WERI-Rb-1 (cell line): ENCODE results near the gene B3GALT5.
"Not testable (repeated sequence)": the region's sequence is repeated elsewhere in the genome, so short reads cannot be mapped to it uniquely, and the experiment has no call there.

Experiments
- DNase-seq: peaks from one replicate; pipeline ENCODE4 v3.0.0-alpha.2; 2020
- H3K27ac ChIP-seq: fragments of 250-450 bp; sonication (Bioruptor Pico); 2 replicates; pipeline ENCODE4 v1.5.1; 2020; ENCODE audit warnings: mild to moderate bottlenecking, moderate library complexity
- H3K27me3 ChIP-seq: fragments of 250-450 bp; sonication (Bioruptor Pico); 2 replicates; pipeline ENCODE4 v1.5.1; 2021; ENCODE audit warnings: mild to moderate bottlenecking, low read depth, moderate library complexity; ENCODE audit not compliant: insufficient read depth, severe bottlenecking
- H3K36me3 ChIP-seq: fragments of 250-450 bp; sonication (Bioruptor Pico); 2 replicates; pipeline ENCODE4 v1.5.1; 2020; ENCODE audit warnings: mild to moderate bottlenecking, moderate library complexity
- H3K4me3 ChIP-seq: 2 replicates; pipeline ENCODE4 v1.5.1; 2011; ENCODE audit warnings: low read depth, mild to moderate bottlenecking, control low read depth, low read length
- H3K9me3 ChIP-seq: fragments of 250-450 bp; sonication (Bioruptor Pico); 2 replicates; pipeline ENCODE4 v1.5.1; 2021; ENCODE audit warnings: mild to moderate bottlenecking, moderate library complexity; ENCODE audit not compliant: severe bottlenecking
- TF ChIP-seq, protein P1 (sequence below): IDR thresholded peaks from 2 replicates; pipeline ENCODE4 v1.5.1; 2011; ENCODE audit warnings: low read depth, mild to moderate bottlenecking, control low read depth, inconsistent platforms, low read length

The B3GALT5 gene

DNA sequence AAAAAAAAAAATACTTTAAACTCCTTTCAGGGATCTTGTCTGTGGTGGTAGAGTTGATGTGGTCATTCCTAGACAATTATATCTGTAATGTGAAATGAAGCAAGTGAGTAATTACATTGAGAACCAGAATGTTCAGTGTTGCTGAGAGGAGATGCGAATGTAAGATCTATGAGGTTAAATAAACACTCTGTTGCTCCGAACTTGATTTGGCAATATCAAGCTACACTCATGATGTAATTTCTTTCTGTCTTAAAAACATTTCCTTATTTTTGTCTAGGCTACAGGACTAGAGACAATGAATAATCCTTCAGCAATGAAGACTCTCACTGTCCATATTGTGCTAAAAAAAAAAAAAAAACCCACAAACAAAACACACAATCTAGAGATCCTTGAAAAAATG lies 69.1 kb downstream of the B3GALT5 start:
- Histone ChIP-seq H3K9me3 (peaks cover 2% of the 10 kb centered on the region), H3K27me3 (no peaks in the 10 kb centered on the region), H3K4me3 (no peak overlapping the region), H3K36me3 (no peaks in the 10 kb centered on the region), H3K27ac (no peak overlapping the region)
- DNase-seq = no peak
- TF ChIP-seq, protein P1, sequence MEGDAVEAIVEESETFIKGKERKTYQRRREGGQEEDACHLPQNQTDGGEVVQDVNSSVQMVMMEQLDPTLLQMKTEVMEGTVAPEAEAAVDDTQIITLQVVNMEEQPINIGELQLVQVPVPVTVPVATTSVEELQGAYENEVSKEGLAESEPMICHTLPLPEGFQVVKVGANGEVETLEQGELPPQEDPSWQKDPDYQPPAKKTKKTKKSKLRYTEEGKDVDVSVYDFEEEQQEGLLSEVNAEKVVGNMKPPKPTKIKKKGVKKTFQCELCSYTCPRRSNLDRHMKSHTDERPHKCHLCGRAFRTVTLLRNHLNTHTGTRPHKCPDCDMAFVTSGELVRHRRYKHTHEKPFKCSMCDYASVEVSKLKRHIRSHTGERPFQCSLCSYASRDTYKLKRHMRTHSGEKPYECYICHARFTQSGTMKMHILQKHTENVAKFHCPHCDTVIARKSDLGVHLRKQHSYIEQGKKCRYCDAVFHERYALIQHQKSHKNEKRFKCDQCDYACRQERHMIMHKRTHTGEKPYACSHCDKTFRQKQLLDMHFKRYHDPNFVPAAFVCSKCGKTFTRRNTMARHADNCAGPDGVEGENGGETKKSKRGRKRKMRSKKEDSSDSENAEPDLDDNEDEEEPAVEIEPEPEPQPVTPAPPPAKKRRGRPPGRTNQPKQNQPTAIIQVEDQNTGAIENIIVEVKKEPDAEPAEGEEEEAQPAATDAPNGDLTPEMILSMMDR = no peak

- TF ChIP-seq, protein P1 = no peak
- Histone ChIP-seq H3K4me3 (no peak overlapping the region), H3K9me3 (no peaks in the 10 kb centered on the region), H3K27me3 (no peaks in the 10 kb centered on the region), H3K27ac (no peak overlapping the region), H3K36me3 (no peaks in the 10 kb centered on the region)
- no peak for DNase-seq
Observed at GRCh38 chr21:39685236-39685635, 72.5 kb downstream of the B3GALT5 start.

DNA sequence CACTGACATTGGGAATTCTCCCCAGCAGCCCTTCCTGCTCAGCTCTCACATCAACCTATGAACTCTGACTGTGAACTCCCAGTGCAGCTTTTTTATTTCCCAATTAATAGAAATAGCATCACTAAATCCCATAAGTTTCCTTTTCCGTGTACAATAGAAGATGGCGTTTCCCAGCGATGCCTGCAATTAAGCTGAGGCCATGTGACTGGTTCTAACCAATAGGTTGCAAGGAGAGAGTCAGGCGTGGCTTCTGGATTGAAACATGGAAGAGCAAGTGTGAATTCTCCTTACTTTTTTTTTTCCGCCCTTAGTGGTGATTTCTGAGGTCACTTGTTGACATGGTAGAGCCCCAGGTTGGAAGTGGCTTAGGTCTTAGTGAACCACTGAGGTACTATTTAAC lies 73.3 kb downstream of the B3GALT5 start:
- TF ChIP-seq, protein P1 = no peak
- Histone ChIP-seq H3K4me3 (no peak overlapping the region), H3K27ac (no peak overlapping the region), H3K9me3 (no peaks in the 10 kb centered on the region), H3K36me3 (no peaks in the 10 kb centered on the region), H3K27me3 (no peaks in the 10 kb centered on the region)
- DNase-seq = no peak

DNA sequence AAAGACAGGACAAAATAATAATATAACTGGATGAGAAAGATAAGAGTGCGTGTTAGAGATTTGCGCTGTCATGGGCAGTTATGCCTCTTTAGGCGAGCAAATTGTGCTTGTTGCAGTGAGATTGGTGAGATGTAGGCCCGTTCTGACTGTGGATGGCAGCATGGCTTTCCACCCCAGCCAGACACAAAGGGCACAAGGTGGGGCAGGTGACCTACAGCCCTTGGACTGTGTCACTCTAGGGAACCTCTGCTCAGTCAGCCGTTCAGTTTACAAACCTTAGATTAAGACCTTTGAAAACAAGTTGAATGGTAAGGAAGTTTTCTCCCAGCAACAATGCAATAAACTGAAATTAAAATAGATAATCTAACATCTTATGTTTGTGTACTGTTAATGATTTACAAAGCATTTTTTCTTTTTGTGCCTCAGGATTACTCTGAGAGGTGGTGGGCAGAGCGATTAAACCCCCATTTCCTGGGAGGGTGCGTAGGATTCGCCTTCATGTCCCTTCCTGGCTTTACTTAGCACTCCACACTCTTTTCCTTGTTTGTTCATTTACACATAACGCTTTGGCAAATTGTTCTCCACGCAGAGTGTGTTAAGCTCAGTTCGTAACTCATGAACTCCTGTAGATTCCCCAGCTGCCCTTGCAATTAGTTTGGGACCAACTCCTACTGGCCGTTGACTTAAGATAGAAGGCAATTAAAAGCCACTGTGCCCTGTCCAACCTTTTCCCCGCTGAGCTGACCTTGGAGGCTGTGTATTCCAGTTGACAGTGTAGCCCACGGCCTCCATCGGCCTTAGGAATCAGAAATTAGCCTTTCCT lies 74.1 kb downstream of the B3GALT5 start:
- Histone ChIP-seq H3K36me3 (no peaks in the 10 kb centered on the region), H3K4me3 (no peak overlapping the region), H3K27ac (no peak overlapping the region), H3K27me3 (no peaks in the 10 kb centered on the region), H3K9me3 (no peaks in the 10 kb centered on the region)
- no peak for DNase-seq
- TF ChIP-seq, protein P1 = no peak

- no peaks in the 10 kb centered on the region for H3K27me3 ChIP-seq
- no peak overlapping the region for H3K4me3 ChIP-seq
- no peaks in the 10 kb centered on the region for H3K36me3 ChIP-seq
- H3K27ac ChIP-seq = no peak overlapping the region
- DNase-seq = no peak
- no peaks in the 10 kb centered on the region for H3K9me3 ChIP-seq
- TF ChIP-seq, protein P1 = no peak
Observed at GRCh38 chr21:39688010-39688409, 75.3 kb downstream of the B3GALT5 start.

DNA sequence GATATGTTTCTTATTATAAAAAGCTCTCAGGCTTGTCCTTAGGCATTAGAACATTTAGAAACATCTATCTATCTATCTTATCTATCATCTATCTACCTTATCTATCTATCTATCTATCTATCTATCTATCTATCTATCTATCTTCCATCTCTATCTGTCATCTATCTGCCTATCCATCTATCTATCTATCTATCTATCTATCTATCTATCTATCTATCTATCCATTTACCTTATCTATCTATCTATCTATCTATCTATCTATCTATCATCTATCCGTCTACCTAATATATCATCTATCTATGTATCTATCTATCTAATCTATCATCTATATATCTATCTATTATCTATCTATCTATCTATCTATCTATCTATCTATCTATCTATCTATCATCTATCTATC lies 77.1 kb downstream of the B3GALT5 start:
- not testable (repeated sequence) for H3K4me3 ChIP-seq, H3K36me3 ChIP-seq, H3K27ac ChIP-seq, H3K9me3 ChIP-seq, H3K27me3 ChIP-seq, DNase-seq
